ENCODE data around the gene TNFRSF17.
A peak's percentile ranks its signal among the peaks of the same experiment; 100 is the strongest.
"Not testable (repeated sequence)": the region's sequence is repeated elsewhere in the genome, so short reads cannot be mapped to it uniquely, and the experiment has no call there.

Gene TNFRSF17

DNA sequence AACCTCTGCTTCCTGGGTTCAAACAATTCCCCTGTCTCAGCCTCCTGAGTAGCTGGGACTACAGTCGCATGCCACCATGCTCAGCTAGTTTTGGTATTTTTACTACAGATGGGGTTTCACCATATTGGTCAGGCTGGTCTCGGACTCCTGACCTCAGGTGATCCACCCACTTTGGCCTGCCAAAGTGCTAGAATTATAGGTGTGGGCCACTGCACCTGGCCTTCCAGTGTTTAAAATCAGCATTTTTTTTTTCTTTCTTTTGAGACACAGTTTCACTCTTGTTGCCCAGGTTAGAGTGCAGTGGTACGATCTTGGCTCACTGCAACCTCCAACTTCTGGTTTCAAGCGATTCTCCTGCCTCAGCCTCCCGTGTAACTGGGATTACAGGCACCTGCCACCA is 5.3 kb downstream of the TNFRSF17 start:
- DNase-seq (ENCODE audit: low read depth), result not testable (repeated sequence)

- DNase-seq (ENCODE audit: low read depth), result peak; percentile 51
These were observed 7.1 kb downstream of the TNFRSF17 start for GRCh38 chr16:11972128-11972527.

GRCh38 chr16:11973070-11973469 is 8.1 kb downstream of the TNFRSF17 start:
- DNase-seq (ENCODE audit: low read depth), result no peak

DNA sequence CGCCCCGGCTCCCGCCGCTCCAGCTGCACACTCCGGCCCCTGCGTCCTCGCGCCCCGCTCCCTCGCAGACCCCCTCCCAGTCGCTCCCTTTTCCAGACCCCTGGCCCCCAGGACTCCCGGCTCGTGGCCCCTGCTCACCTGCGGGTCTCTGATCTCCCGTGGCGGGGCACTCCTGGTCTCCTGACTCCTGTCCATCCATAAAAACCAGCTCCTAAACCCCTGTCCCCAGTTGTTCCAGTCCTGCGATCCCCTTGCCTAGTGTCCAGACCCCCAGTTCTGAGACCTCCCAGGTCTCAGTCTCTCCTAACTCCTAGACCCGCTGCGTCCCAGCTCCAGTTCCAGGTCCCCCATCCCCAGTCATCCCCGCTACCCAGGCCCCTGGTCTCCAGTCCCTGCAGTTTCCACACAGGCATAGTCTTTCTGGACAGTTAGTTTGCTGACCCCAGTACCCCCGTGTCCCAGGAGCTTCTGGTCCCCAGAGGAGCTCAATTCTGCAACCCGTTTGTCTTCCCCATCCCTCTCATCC is 11.9 kb downstream of the TNFRSF17 start:
- no peak for DNase-seq (ENCODE audit: low read depth)

- DNase-seq (ENCODE audit: low read depth), result peak; percentile 68
These were observed 12.5 kb downstream of the TNFRSF17 start for GRCh38 chr16:11977376-11978041.

- no peak for DNase-seq (ENCODE audit: low read depth)
These were observed 13.1 kb downstream of the TNFRSF17 start for GRCh38 chr16:11978080-11978479.

DNA sequence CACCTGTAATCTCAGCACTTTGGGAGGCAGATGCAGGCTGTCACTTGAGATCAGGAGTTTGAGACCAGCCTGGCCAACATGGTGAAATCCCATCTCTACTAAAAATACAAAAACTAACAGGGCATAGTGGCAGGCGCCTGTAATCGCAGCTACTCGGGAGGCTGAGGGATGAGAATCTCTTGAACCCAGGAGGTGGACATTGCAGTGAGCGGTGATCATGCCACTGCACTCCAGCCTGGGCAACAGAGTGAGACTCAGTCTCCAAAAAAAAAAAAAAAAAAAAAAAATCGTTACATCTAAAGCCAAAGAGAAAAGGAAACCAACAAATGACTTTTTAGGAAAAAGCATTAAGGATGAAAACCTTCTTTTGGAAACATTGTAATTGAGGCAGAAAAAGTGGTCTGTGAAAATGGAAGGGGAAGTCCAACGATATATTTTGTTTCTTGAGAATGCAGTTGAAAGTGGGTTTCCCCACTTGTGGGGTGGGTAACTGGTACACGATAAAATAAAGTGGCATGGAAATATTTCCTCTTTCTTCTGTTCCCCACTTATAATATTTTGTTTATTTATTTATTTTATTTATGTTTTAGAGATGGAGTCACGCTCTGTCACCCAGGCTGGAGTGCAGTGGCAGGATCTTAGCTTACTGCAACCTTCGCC is 14.1 kb downstream of the TNFRSF17 start:
- DNase-seq (ENCODE audit: low read depth), result no peak

DNA sequence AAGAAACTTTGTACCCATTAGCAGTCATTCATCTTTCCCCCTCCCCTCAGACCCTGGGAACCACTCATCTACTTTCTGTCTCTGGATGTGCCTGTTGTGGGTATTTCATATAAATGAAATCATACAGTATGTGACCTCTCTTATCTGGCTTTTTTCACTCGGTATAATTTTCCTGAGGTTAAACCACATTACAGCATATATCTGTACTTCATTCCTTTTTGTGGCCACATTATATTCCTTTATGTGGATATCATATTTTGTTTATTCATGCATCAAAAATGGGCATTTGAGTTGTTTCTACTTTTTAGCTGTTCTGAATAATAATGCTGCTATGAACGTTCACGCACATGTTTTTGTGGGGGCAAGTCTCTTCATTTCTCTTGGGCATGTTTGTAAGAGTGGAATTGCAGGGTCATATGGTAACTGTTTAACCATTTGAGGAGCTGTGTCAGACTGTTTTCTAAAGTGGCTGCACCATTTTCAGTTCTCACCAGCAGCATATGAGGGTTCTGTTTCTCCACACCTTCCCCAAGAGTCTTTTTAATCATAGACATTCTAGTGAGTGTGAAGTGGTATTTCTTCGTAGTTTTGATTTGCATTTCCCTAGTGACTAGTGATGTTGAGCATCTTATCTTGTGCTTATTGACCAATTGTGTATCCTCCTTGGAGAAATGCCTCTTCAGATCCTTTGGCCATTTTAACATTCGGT is 15.3 kb downstream of the TNFRSF17 start:
- peak; percentile 77 for DNase-seq (ENCODE audit: low read depth)

GRCh38 chr16:11985250-11985649 is 20.2 kb downstream of the TNFRSF17 start:
- peak; percentile 37 for DNase-seq (ENCODE audit: low read depth)

DNA sequence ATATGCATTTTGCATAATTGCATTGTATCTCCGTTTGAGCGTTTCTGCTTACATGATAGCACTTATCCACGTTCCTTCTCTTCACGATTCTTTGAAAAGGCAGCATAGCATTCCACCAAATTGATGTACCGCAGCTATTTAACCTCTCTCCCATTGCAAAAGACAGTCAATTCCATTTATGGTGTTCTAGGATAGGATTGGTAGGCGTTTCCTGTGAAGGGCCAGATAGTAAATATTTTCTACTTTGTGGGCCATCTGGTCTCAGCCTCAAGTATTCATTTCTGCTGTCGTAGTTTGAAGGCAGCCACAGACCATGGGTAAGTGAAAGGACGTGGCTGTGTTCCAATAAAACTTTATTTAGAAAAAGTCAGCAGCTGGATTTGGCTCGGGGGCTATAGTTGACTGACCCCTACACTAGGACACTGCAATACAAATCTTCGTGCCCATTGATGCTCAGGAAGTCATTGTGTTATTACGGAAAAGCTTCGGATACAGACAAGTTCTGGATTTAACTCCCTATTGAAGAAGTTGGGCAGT is 21.6 kb downstream of the TNFRSF17 start:
- peak; percentile 67 for DNase-seq (ENCODE audit: low read depth)

- DNase-seq (ENCODE audit: low read depth), result no peak
These were observed 23.4 kb downstream of the TNFRSF17 start for GRCh38 chr16:11988258-11988978.

DNA sequence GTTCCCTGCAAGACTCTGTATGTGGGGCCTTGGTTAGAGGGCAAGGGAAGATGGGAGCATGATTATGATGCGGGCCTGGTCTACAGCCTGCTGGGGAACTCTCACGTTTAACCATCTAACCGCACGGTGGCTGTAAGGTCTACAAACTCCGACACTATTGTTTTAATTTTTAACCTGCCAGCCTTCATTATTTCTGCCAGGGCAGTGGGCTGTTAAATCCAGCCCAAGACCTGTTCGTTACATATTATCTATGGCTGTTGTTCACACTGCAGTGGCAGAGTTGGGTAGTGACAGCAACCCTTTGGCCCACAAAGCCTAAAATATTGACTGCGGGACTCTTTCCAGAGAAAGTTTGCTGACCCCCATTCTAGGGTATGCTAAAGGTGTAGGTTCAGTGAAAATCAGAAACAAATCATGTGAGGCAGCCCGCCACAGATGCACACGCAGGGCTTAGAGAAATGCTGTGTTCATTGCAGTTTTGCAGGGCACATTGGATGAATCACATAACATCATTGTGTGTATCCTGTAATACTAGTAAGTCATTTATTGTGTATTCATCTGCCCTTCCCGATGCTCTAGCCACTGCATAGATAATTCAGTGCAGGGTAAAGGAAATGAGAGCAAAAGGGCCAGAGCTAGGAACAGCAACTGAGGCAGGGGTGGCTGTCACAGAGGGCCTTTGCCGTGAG is 25.8 kb downstream of the TNFRSF17 start:
- DNase-seq (ENCODE audit: low read depth), result no peak

GRCh38 chr16:11992008-11992584 is 27.1 kb downstream of the TNFRSF17 start:
- peak; percentile 50 for DNase-seq (ENCODE audit: low read depth)

DNA sequence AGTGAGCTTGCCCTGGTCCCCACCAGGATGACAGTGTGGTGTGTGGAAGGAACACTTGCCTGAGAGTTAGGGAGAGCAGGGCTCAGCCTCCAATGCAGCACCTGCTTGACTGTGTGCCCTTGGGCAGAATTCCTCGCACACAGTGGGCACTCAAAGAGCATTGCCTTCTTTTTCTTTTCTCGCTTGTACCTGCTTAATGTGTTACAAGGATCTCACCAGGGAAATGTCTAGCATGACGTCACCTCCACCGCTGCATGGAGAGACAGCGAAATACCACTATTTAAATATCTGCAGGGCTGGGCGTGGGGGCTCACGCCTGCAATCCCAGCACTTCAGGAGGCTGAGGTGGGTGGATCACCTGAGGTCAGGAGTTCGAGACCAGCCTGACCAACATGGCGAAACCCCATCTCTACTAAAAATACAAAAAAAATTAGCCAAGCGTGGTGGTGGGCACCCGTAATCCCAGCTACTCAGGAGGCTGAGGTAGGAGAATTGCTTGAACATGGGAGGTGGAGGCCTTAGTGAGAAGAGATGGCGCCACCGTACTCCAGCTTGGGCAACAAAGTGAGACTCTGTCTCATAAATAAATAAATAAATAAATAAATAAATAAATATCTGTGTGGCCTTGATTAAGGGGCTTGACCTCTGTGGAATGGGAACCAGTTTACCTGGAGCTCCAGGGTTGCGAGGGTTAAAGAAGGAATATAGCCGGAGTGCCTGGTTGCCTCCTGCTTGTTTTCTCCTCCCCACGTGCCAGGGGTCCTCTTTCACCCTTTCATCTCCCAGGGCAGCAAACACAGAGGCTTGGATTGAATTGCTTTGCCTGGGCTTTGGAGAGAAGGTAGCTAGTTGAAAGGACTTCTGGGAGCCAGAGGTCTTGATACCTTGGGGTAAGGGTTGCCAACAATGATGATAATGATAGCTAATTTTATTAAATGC is 27.8 kb downstream of the TNFRSF17 start:
- no peak for DNase-seq (ENCODE audit: low read depth)

DNA sequence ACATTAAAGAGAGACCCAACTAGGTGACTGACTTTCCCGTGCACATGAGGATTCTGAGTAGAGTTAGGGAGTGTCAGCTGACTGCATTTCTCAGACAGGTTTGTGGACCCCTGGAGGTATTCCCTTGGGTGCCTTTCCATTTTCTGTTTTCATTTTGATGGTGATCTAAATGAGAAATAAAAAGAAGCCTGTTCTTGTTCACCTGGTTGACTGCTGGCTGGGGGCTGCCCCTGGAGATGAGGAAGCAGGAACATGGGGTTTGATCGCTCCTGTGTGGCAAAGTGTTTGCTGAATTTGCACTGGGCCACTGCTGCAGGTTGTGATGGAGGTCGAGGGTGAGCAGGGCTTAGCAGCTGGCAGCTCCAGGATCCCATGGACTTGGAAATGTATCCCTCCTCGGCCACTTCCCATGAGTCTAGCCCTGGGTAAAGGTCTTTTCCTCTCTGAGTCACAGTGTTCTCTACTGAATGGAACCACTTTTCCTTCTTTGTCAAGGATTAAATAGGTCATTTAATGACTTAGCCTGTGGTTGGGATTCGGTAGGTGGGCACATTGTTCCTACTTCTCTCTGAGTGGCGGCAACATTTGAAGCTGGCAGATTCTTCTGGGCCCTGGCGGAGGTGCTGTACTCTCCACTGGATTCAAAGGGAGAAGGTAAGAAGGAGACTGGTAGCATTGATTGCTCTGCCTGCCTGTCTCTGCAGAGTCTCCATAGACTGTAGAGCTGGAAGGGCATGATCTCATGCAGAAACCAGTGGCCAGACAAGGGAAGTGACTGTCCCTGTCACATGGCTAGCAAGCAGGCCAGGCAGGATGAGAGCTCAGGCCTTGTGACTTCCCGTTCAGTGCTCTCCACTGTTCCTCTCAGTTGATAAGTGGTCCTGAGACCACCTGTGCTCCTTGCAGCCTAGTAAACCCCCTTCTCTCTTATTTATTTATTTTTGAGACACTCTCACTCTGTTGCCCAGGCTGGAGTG is 29.4 kb downstream of the TNFRSF17 start:
- DNase-seq (ENCODE audit: low read depth), result no peak

DNA sequence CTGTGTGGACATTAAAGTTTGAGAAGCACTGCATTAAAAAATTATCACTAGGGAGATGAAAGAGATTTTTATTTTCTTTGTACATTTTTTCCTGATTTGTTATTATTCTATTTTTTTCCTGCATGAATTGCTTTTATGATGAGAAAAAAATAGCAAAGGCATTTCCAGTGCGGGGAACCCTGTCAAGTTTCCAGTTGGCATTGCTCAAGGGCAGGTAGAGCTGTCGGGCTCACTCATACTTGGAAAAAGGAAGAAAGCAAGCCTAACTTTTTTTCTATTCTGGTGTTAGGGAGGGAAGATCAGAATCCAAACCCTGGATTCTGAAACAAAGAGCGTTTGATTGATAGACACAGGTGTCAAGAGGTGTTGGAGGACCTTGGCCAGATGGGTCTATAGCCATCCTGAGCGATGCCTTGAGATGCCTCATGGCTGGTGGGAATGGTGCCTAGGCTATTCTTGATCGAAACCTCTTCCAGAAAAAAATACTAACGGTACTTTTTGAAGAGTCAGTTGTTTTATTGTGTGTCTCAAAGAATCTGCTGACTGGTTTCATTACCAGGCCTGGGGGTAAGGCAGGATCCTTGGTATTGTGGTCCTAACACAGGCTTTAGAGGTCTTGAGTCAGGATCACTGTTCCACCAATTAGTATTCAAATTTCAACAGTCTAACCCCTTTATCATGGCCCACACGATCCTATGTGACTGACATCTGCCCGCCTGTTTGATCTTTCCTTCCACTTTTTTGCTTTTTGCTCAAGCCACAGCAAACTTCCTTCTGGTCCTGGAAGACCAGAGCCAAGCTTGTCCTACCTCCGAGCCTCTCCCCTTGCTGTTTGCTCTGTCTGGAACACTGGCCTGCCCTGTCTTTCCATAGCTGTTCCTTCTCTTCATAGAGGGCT is 31.7 kb downstream of the TNFRSF17 start:
- DNase-seq (ENCODE audit: low read depth), result no peak

DNA sequence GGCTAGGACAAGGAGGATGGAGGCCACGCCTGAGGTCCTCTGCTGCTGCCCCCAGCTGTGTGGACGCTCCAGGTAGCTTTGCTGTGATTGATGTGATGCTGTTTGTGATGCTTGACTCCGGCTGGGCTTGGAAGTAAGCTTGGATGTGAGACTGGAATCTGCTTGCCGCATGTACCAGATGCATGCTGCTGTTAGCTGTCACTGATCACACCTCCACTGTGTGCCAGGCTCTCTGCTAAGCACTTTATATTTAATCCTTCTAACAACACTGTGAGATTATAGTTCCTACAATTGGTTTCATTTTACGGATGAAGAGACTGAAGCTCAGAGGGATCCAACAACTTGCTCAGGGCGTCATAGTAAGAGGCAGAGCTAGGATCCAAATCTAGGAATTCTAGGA is 35.0 kb downstream of the TNFRSF17 start:
- no peak for DNase-seq (ENCODE audit: low read depth)
